GM12891 (cell line): ENCODE data around the gene MAML2.

Experiments used
- POLR2A ChIP-seq: IDR thresholded peaks from 2 replicates; pipeline ENCODE4 v1.6.1; 2011; ENCODE audit warnings: low read depth, low read length, control low read depth
- POLR2AphosphoS5 ChIP-seq: IDR thresholded peaks from 2 replicates; pipeline ENCODE4 v1.6.1; 2011; ENCODE audit warnings: low read depth, low read length, control low read depth
- SPI1 ChIP-seq: IDR thresholded peaks from 2 replicates; pipeline ENCODE4 v1.6.1; 2011; ENCODE audit warnings: low read depth, low read length, control low read depth

GRCh38 chr11:96284917-96285316 lies 58.1 kb downstream of the MAML2 start:
- TF ChIP-seq POLR2A (no peak), POLR2AphosphoS5 (no peak), SPI1 (no peak)
